Stimulated activated CD4-positive, alpha-beta T cell treated with anti-CD3 and anti-CD28 coated beads, Interleukin-15, amount 100 ng/mL, for 1 hour (primary cell): Measurements from ENCODE around the gene ATP8B4.

Source experiments
- DNase-seq, 2 donors: peaks; one replicate each; pipeline ENCODE4 v3.0.0-alpha.2; 2020; ENCODE audit warnings: low read depth in 1 of 2, low spot score in 1 of 2

The ATP8B4 gene

GRCh38 chr15:49824775-49825099 lies 294.3 kb downstream of the ATP8B4 start:
- no peak for DNase-seq

GRCh38 chr15:49823987-49824774 lies 294.9 kb downstream of the ATP8B4 start:
- no peak for DNase-seq

GRCh38 chr15:49817100-49817499 lies 301.9 kb downstream of the ATP8B4 start:
- no peak for DNase-seq

- DNase-seq = no peak
These were observed 303.1 kb downstream of the ATP8B4 start for GRCh38 chr15:49815950-49816349.

GRCh38 chr15:49815526-49815925 lies 303.5 kb downstream of the ATP8B4 start:
- no peak for DNase-seq

- DNase-seq = no peak
These were observed 304.3 kb downstream of the ATP8B4 start for GRCh38 chr15:49814709-49815108.

- no peak for DNase-seq
These were observed 305.4 kb downstream of the ATP8B4 start for GRCh38 chr15:49813625-49814024.

GRCh38 chr15:49810720-49811119 lies 308.3 kb downstream of the ATP8B4 start:
- no peak for DNase-seq

- DNase-seq = no peak
These were observed 309.0 kb downstream of the ATP8B4 start for GRCh38 chr15:49809894-49810609.

GRCh38 chr15:49808341-49808740 lies 310.7 kb downstream of the ATP8B4 start:
- DNase-seq = no peak
